Measurements from ENCODE around the gene CAMK1D.

GRCh38 chr10:12470719-12471118 is 121.4 kb downstream of the CAMK1D start:
- no peak for TF ChIP-seq CTCF (IDR thresholded peaks at IDR 0.05 in 4 of 5, conservative IDR thresholded peaks at IDR 0.05 in 1 of 5)
- no peak for TF ChIP-seq POLR2A (IDR thresholded peaks at IDR 0.05)

All from gastrocnemius medialis (tissue), 4 donors.